Ovary (tissue), 3 donors: ENCODE data around the gene HIRIP3.

Experiments
- CTCF ChIP-seq, 3 donors: fragments of 450-650 bp in 2 of 3; fragments of 200-600 bp in 1 of 3; IDR thresholded peaks; one replicate each; pipeline versions ENCODE4 v1.5.1 to v1.8.0; 2016 to 2022; ENCODE audit warnings: antibody characterized with exemption in 3 of 3, mild to moderate bottlenecking in 1 of 3
- EP300 ChIP-seq: sonication (generic); formaldehyde crosslinking; IDR thresholded peaks from one replicate; pipeline ENCODE4 v1.6.1; 2017; ENCODE audit warnings: antibody characterized with exemption
- POLR2A ChIP-seq: fragments of 450-650 bp; IDR thresholded peaks from one replicate; pipeline ENCODE4 v1.6.1; 2017; ENCODE audit warnings: antibody characterized with exemption, mild to moderate bottlenecking, moderate library complexity
- donor health status: DM: no; HTN: no; CAD: no.

GRCh38 chr16:30006095-30006473 lies 10.7 kb upstream of the HIRIP3 start:
- TF ChIP-seq CTCF (IDR thresholded peaks at IDR 0.05), result no peak
- no peak for TF ChIP-seq POLR2A
- no peak for TF ChIP-seq EP300
